ENCODE measurements around the gene CAV3. TPM values are rescaled to one million over a fixed set of nuclear protein-coding genes. Genes with fewer than 3 reads are reported as not detected.

CAV3 gene
- total and polyA plus RNA-seq, 10 of the 15 experiments (the other 5 are each of a cell fraction or from before 2014, with no cell fraction given), result not detected

GRCh38 chr3:8762607-8763377, 29.2 kb downstream of the CAV3 start:
- peaks cover 4% of the 10 kb centered on the region for H3K4me1 ChIP-seq (ENCODE audit: control insufficient read depth, insufficient read depth, low read length)
- 71% methylated on average over 11 of the region's 11 CpGs for WGBS (ENCODE audit: insufficient coverage, insufficient replicate concordance, low lambda C conversion rate, missing lambda C conversion rate)
- H3K9me3 ChIP-seq (replicated peaks; ENCODE audit: control insufficient read depth, insufficient read depth, low read length), result no peaks in the 10 kb centered on the region
- peaks cover 0 to 1% of the 10 kb centered on the region in 2 experiments; a peak in 1 of 4 replicates for H3K36me3 ChIP-seq (ENCODE audit: control insufficient read depth in 2 of 2, insufficient read depth in 2 of 2, low read length in 1 of 2)
- intact Hi-C loops (cut with micrococcal nuclease; ENCODE audit: unreplicated experiment) (no loop called here), in situ Hi-C loops (cut with MboI) (no loop called here)
- H3K27me3 ChIP-seq (replicated peaks in 1 of 2; ENCODE audit: control insufficient read depth in 2 of 2, insufficient read depth in 2 of 2, low read length in 1 of 2), result no peaks in the 10 kb centered on the region
- no TSS peak for BruUV-seq (replicated peaks)
- ChIA-PET CTCF (interaction anchor here (1.4 to 5.0 kb wide), 2 partner anchors 7 to 99 kb away, joined by 4 to 38 read pairs; partner anchors contain the start of gene OXTR), POLR2A (no interaction called here), RAD21 (ENCODE audit: unreplicated experiment) (no interaction called here), SMC1A (ENCODE audit: uncharacterized antibody, unreplicated experiment) (interaction anchor here (0.5 kb wide), 1 partner anchor 510 kb away, joined by 3 read pairs; no protein-coding TSS in a partner anchor)
- no peak overlapping the region for H2AFZ ChIP-seq (ENCODE audit: control insufficient read depth, low read depth, low read length)
- no peak overlapping the region for H3K27ac ChIP-seq (ENCODE audit: control insufficient read depth, insufficient read depth)
- DNase-seq (ENCODE audit: low read depth, low spot score), result no peak
- no peak for ATAC-seq
- FAIRE-seq, result no peak
- no peak overlapping the region for H3K4me3 ChIP-seq
- H3K79me2 ChIP-seq (ENCODE audit: control insufficient read depth, insufficient read depth, low read length), result peaks cover 4% of the 10 kb centered on the region
- H4K20me1 ChIP-seq (ENCODE audit: control insufficient read depth, insufficient read depth), result no peaks in the 10 kb centered on the region
- no peak overlapping the region for H3K4me2 ChIP-seq (ENCODE audit: control insufficient read depth, insufficient read depth)
- TF ChIP-seq POU2F2 (IDR thresholded peaks at IDR 0.05; ENCODE audit: borderline replicate concordance, low read depth, low read length) (no peak), SMAD1 (IDR thresholded peaks at IDR 0.05; ENCODE audit: low read depth, partially characterized antibody) (no peak), NFYA (IDR thresholded peaks at IDR 0.05; ENCODE audit: borderline replicate concordance, low read depth, low read length) (no peak), TARDBP (IDR thresholded peaks at IDR 0.05; ENCODE audit: borderline replicate concordance) (no peak), ZNF384 (IDR thresholded peaks at IDR 0.05; ENCODE audit: borderline replicate concordance, low read depth, low read length) (no peak), ZNF687 (IDR thresholded peaks at IDR 0.05) (no peak)
- H3K9ac ChIP-seq (ENCODE audit: control insufficient read depth, insufficient read depth, low read length), result no peak overlapping the region
